HEK293 (cell line): Measurements from ENCODE around the gene ARHGAP35.
A peak's percentile ranks its signal among the peaks of the same experiment; 100 is the strongest.

Experiments
- IKZF3 ChIP-seq: fragments of 450-650 bp; IDR thresholded peaks from 2 replicates; pipeline ENCODE4 v1.5.0; 2018; ENCODE audit warnings: missing biosample characterization, mild to moderate bottlenecking, missing genetic modification characterization, moderate library complexity
- YY1 ChIP-seq: fragments of 450-650 bp; formaldehyde crosslinking; IDR thresholded peaks from 2 replicates; pipeline ENCODE4 v1.5.1; 2018; ENCODE audit warnings: missing biosample characterization, missing genetic modification characterization
- ZBTB1 ChIP-seq: fragments of 450-650 bp; formaldehyde crosslinking; IDR thresholded peaks from 2 replicates; pipeline ENCODE4 v1.5.1; 2016; ENCODE audit warnings: missing biosample characterization, missing genetic modification characterization
- ZNF132 ChIP-seq: fragments of 450-650 bp; formaldehyde crosslinking; IDR thresholded peaks from 2 replicates; pipeline ENCODE4 v1.5.1; 2017; ENCODE audit warnings: missing biosample characterization, missing genetic modification characterization, borderline replicate concordance
- ZNF214 ChIP-seq: fragments of 450-650 bp; formaldehyde crosslinking; IDR thresholded peaks from 2 replicates; pipeline ENCODE4 v1.5.1; 2017; ENCODE audit warnings: missing biosample characterization, mild to moderate bottlenecking, missing genetic modification characterization, borderline replicate concordance
- TF ChIP-seq, protein P1 (sequence below): fragments of 450-650 bp; formaldehyde crosslinking; IDR thresholded peaks from 2 replicates; pipeline ENCODE4 v1.5.1; 2016; ENCODE audit warnings: missing biosample characterization, missing genetic modification characterization
- TF ChIP-seq, protein P2 (sequence below): fragments of 450-650 bp; formaldehyde crosslinking; IDR thresholded peaks from 2 replicates; pipeline ENCODE4 v1.5.1; 2016; ENCODE audit warnings: missing biosample characterization, missing genetic modification characterization
- TF ChIP-seq, protein P3 (sequence below): fragments of 450-650 bp; formaldehyde crosslinking; IDR thresholded peaks from 2 replicates; pipeline ENCODE4 v1.5.1; 2016; ENCODE audit warnings: missing biosample characterization, missing genetic modification characterization

DNA sequence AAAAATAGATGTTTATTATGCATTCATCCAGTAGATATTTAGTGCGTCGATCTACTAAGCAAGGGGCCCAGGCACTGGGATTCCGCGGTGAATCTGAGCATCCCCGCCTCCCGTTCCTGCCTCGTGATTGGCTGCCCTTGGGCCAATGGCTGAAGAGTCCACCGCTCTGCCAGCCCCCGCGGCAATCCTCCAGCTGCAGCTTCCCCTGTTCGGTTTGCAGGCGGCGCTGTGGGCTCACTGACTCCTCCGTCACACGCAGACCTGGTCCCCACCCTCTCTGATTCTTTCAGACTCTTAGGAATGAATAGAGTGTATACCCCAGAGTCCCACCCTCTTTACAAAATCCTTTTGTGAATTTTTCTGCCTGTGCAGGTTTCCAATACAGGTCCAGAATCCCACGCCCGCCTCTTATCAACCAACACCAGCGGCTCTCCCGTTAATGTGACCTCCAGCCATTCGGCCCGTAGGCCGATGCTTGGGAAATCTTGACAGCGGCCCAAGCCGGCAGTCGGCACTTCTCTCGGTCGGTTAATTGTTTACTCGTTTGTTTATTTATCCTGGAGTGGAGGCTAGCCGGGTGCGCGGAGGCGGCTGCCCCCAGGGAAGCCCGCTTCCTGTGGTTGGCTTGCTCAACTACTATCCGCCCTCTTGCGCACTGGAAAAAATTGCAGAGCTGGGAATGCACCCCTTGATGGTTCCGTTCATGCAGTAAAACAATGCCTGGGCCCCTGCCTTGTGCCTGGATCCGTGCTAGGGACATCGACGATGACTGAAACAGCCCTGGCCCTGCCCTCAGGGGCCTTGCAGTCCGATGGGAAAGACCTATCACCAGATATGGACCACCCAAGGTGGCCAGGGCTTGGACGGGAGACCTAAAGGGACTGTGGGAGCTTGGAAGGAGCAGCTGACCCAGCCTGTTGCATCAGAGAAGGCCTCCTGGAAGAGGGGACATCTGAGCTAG lies 4.5 kb upstream of the ARHGAP35 start:
- TF ChIP-seq, protein P1, sequence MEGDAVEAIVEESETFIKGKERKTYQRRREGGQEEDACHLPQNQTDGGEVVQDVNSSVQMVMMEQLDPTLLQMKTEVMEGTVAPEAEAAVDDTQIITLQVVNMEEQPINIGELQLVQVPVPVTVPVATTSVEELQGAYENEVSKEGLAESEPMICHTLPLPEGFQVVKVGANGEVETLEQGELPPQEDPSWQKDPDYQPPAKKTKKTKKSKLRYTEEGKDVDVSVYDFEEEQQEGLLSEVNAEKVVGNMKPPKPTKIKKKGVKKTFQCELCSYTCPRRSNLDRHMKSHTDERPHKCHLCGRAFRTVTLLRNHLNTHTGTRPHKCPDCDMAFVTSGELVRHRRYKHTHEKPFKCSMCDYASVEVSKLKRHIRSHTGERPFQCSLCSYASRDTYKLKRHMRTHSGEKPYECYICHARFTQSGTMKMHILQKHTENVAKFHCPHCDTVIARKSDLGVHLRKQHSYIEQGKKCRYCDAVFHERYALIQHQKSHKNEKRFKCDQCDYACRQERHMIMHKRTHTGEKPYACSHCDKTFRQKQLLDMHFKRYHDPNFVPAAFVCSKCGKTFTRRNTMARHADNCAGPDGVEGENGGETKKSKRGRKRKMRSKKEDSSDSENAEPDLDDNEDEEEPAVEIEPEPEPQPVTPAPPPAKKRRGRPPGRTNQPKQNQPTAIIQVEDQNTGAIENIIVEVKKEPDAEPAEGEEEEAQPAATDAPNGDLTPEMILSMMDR (tag by site-specific recombination) = peak; percentile 88
- TF ChIP-seq ZNF214 (tag by site-specific recombination) (no peak), YY1 (no peak), ZBTB1 (tag by site-specific recombination) (no peak), IKZF3 (tag by site-specific recombination) (no peak), ZNF132 (tag by site-specific recombination) (no peak)
- TF ChIP-seq, protein P2, sequence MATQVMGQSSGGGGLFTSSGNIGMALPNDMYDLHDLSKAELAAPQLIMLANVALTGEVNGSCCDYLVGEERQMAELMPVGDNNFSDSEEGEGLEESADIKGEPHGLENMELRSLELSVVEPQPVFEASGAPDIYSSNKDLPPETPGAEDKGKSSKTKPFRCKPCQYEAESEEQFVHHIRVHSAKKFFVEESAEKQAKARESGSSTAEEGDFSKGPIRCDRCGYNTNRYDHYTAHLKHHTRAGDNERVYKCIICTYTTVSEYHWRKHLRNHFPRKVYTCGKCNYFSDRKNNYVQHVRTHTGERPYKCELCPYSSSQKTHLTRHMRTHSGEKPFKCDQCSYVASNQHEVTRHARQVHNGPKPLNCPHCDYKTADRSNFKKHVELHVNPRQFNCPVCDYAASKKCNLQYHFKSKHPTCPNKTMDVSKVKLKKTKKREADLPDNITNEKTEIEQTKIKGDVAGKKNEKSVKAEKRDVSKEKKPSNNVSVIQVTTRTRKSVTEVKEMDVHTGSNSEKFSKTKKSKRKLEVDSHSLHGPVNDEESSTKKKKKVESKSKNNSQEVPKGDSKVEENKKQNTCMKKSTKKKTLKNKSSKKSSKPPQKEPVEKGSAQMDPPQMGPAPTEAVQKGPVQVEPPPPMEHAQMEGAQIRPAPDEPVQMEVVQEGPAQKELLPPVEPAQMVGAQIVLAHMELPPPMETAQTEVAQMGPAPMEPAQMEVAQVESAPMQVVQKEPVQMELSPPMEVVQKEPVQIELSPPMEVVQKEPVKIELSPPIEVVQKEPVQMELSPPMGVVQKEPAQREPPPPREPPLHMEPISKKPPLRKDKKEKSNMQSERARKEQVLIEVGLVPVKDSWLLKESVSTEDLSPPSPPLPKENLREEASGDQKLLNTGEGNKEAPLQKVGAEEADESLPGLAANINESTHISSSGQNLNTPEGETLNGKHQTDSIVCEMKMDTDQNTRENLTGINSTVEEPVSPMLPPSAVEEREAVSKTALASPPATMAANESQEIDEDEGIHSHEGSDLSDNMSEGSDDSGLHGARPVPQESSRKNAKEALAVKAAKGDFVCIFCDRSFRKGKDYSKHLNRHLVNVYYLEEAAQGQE (tag by site-specific recombination) = no peak
- TF ChIP-seq, protein P3, sequence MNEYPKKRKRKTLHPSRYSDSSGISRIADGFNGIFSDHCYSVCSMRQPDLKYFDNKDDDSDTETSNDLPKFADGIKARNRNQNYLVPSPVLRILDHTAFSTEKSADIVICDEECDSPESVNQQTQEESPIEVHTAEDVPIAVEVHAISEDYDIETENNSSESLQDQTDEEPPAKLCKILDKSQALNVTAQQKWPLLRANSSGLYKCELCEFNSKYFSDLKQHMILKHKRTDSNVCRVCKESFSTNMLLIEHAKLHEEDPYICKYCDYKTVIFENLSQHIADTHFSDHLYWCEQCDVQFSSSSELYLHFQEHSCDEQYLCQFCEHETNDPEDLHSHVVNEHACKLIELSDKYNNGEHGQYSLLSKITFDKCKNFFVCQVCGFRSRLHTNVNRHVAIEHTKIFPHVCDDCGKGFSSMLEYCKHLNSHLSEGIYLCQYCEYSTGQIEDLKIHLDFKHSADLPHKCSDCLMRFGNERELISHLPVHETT (tag by site-specific recombination) = no peak
